Caki2 (cell line): ENCODE data around the gene KRTAP5-1. TPM values are rescaled to one million over a fixed set of nuclear protein-coding genes. Genes with fewer than 3 reads are reported as not detected.

ENCODE experiments used
- DNase-seq: peaks from one replicate; pipeline ENCODE4 v3.0.0-alpha.2; 2015; ENCODE audit warnings: low read depth
- in situ Hi-C: cut with HindIII; loops from 2 replicates; pipeline ENCODE4 v1.10.0; 2016; ENCODE audit warnings: low sequenced_read_pairs, low pct_unique_long_range_greater_than_20kb, mixed read lengths
- total RNA-seq: library from RNA; depleted of rRNA; stranded (reverse); fragments of >200 nt; shearing (Covaris generic); gene quantifications from 2 replicates; pipeline ENCODE4 v1.2.3, GENCODE V29; 2014; ENCODE audit warnings: low replicate concordance; rRNA removed

The KRTAP5-1 gene
- total RNA-seq, 1 experiment from 2014 or later = not detected

DNA sequence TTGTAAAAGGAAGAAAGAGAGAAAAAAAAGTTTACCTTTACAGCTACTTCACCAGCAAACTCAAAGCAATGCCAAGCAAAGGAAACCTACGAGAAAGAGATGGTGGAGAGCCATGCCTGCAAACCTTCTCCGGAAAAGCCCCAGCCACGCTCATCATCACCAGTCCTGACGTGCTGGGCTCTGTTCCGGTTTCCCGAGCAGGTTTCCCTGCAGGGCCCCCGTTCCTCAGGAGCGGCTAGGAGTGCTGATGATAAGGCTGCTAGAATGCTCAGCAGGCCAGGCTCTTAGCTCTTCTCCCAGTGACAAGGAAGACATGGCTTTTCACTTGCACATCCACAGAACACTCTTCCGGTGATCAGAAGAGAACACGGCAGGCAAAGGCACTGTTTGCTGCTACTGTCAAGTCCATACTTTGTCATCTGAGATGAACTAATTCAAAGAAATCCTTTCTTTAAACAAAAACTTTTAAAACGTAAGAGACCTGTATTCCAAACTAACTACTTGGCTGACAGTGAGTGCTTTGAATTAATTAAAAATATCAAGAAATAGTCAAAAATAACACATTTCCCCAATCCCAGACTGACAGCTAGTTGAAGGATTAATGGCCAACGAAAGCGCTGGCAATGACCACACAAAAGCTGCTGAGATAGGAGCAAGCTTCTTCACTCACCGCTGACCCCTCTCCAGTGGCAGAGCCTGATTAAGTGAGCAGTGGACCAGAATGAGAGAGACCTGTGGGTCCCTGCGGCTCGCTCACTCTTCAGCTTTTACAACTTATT lies 48.8 kb downstream of the KRTAP5-1 start:
- in situ Hi-C loops = loop anchor here (10.0 kb wide), 1 partner anchor 99 kb away; no protein-coding TSS in a partner anchor
- no peak for DNase-seq

DNA sequence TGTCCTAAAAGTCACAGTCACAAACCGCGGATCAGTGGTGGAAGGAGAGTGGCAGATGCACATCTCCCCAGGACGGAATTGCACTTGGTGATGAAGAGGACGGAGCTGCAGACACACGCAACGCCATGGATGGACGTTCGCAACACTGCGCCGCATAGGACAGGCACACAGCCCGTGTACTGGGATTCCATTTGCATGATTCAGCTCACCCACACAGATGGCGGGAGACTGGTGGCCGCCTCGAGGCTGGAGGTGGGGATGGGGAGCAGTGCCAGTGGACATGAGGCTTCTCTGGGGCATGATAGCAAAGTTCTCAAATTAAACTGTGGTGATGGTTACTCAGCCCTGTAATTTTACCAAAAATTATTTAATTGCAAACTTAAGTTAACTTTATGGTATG lies 50.4 kb downstream of the KRTAP5-1 start:
- in situ Hi-C loops = loop anchor here (10.0 kb wide), 1 partner anchor 100 kb away; no protein-coding TSS in a partner anchor
- DNase-seq = no peak

Other genes starting within 250 kb of the KRTAP5-1 start
- gene BRSK2, start 195.3 kb downstream of the KRTAP5-1 start, total RNA-seq = 2.4 and 4.8 TPM in 2 replicates
- 13.0 and 18.0 TPM in 2 replicates for gene MOB2, start 98.5 kb downstream of the KRTAP5-1 start, total RNA-seq
- gene DUSP8, start 13.0 kb downstream of the KRTAP5-1 start, total RNA-seq = 0.07 and 1.2 TPM in 2 replicates
- gene KRTAP5-2, start 13.0 kb upstream of the KRTAP5-1 start, total RNA-seq = not detected in 2 replicates
- not detected in 2 replicates for gene KRTAP5-3, start 23.2 kb upstream of the KRTAP5-1 start, total RNA-seq
- gene KRTAP5-4, start 36.9 kb upstream of the KRTAP5-1 start, total RNA-seq = not detected in 2 replicates
- not detected in 2 replicates for gene KRTAP5-5, start 44.5 kb upstream of the KRTAP5-1 start, total RNA-seq
- gene KRTAP5-6, start 111.9 kb upstream of the KRTAP5-1 start, total RNA-seq = not detected in 2 replicates
- 0.55 and 2.7 TPM in 2 replicates for gene IFITM10, start 165.3 kb upstream of the KRTAP5-1 start, total RNA-seq
- gene CTSD, start 178.6 kb upstream of the KRTAP5-1 start, total RNA-seq = 1,431 and 1,654 TPM in 2 replicates
- not detected in 2 replicates for gene SYT8, start 249.7 kb upstream of the KRTAP5-1 start, total RNA-seq